Lower lobe of right lung (tissue), 2 donors: ENCODE results near the gene ZFAND5. TPM values are rescaled to one million over a fixed set of nuclear protein-coding genes. Genes with fewer than 3 reads are reported as not detected.

Source experiments
- ATAC-seq, 2 donors: fragments of 200-7000 bp; cut with Tn5 transposase; one replicate each; pipeline ENCODE4 v1.9.1; 2020 to 2022; ENCODE audit warnings: mild to moderate bottlenecking in 2 of 2, moderate library complexity in 2 of 2
- DNase-seq: peaks from one replicate; pipeline ENCODE4 v3.0.0-alpha.2; 2020
- H3K27ac ChIP-seq: fragments of 200-600 bp; one replicate; pipeline ENCODE4 v1.8.0; 2022
- H3K27me3 ChIP-seq: fragments of 200-600 bp; one replicate; pipeline ENCODE4 v1.8.0; 2022; ENCODE audit warnings: low read depth
- H3K36me3 ChIP-seq: fragments of 200-600 bp; one replicate; pipeline ENCODE4 v1.8.0; 2022; ENCODE audit warnings: mild to moderate bottlenecking
- H3K4me1 ChIP-seq: fragments of 200-600 bp; one replicate; pipeline ENCODE4 v1.8.0; 2022
- H3K4me3 ChIP-seq: fragments of 200-600 bp; one replicate; pipeline ENCODE4 v1.8.0; 2022; ENCODE audit warnings: mild to moderate bottlenecking
- H3K9me3 ChIP-seq: fragments of 200-600 bp; one replicate; pipeline ENCODE4 v1.8.0; 2022
- intact Hi-C: fragments of 100-400 bp; cut with DNase I; formaldehyde crosslinking; loops from one replicate; pipeline ENCODE4 v1.11.0; 2022
- total RNA-seq: library from RNA; stranded (reverse); fragmentation: NEBNext Ultra II Directional; extraction: Animal tissue kit (Norgen Biotek cat#: 25700); gene quantifications from one replicate; pipeline ENCODE4 v1.2.1, GENCODE V29; 2021
- TF ChIP-seq, protein P1 (sequence below): fragments of 200-600 bp; IDR thresholded peaks from one replicate; pipeline ENCODE4 v1.8.0; 2022; ENCODE audit warnings: antibody characterized with exemption, mild to moderate bottlenecking
- donor health status: DM: no; HTN: yes; CAD: no; lungs with severe emphysema.

The ZFAND5 gene
- total RNA-seq, 1 donor from 2014 or later: 206 TPM

- intact Hi-C loops: no loop called here
- peaks cover 5% of the 10 kb centered on the region for H3K36me3 ChIP-seq
- DNase-seq (no peak), ATAC-seq (no peak)
- no peak overlapping the region for H3K4me3 ChIP-seq
- H3K27ac ChIP-seq: no peak overlapping the region
- H3K4me1 ChIP-seq: no peaks in the 10 kb centered on the region
- no peaks in the 10 kb centered on the region for H3K9me3 ChIP-seq
- TF ChIP-seq, protein P1, sequence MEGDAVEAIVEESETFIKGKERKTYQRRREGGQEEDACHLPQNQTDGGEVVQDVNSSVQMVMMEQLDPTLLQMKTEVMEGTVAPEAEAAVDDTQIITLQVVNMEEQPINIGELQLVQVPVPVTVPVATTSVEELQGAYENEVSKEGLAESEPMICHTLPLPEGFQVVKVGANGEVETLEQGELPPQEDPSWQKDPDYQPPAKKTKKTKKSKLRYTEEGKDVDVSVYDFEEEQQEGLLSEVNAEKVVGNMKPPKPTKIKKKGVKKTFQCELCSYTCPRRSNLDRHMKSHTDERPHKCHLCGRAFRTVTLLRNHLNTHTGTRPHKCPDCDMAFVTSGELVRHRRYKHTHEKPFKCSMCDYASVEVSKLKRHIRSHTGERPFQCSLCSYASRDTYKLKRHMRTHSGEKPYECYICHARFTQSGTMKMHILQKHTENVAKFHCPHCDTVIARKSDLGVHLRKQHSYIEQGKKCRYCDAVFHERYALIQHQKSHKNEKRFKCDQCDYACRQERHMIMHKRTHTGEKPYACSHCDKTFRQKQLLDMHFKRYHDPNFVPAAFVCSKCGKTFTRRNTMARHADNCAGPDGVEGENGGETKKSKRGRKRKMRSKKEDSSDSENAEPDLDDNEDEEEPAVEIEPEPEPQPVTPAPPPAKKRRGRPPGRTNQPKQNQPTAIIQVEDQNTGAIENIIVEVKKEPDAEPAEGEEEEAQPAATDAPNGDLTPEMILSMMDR: no peak
- no peaks in the 10 kb centered on the region for H3K27me3 ChIP-seq
Measured at GRCh38 chr9:72334658-72335337, 30.2 kb downstream of the ZFAND5 start.

DNA sequence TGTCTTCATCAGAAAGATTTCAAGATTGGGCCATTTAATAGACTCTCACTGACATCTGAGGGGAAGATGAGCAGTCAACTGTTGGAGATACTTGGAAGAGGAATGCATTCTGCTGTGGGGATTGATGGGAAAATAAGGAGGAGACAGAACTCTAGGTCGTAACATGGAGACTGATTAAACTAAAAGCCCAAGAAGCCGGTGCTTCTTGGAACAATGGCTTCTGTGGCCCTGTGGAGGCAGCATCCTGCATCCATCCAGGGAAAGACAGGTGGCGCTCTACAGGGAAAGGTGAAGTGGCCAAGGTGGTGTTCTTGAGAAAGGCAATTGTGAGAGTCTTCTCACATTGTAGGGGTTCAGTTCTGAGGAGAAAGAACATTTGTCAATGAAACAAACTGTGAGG lies 31.3 kb downstream of the ZFAND5 start:
- no peak overlapping the region for H3K27ac ChIP-seq
- no peak for ATAC-seq
- no peaks in the 10 kb centered on the region for H3K4me1 ChIP-seq
- TF ChIP-seq, protein P1: no peak
- H3K36me3 ChIP-seq: no peaks in the 10 kb centered on the region
- no peaks in the 10 kb centered on the region for H3K9me3 ChIP-seq
- H3K4me3 ChIP-seq: no peak overlapping the region
- intact Hi-C loops: no loop called here
- H3K27me3 ChIP-seq: no peaks in the 10 kb centered on the region
- DNase-seq: no peak

- Histone ChIP-seq H3K36me3 (no peaks in the 10 kb centered on the region), H3K27me3 (no peaks in the 10 kb centered on the region), H3K4me3 (no peak overlapping the region), H3K4me1 (no peaks in the 10 kb centered on the region), H3K27ac (no peak overlapping the region), H3K9me3 (no peaks in the 10 kb centered on the region)
- no peak for DNase-seq
- no peak for ATAC-seq
- intact Hi-C loops: no loop called here
- TF ChIP-seq, protein P1: no peak
Measured at GRCh38 chr9:72333197-72333596, 31.8 kb downstream of the ZFAND5 start.

DNA sequence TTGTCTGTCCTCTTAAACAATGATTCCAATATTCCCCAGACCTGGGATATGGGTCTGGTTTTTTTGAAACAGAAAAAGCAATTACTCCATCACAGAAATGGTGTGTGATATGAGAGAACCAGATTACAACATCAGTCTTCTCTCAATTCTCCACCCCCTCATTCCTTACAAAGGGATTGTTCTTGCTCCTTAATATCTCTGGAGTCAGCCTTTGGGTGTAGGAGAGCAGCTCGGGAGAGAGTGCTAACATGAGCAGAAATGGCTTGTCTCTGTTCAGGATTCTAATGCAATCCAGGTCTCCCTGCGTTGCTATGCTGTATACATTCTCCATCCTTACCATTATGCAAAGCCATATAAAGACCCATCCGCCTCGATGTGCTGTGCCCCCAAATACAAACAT lies 32.7 kb downstream of the ZFAND5 start:
- TF ChIP-seq, protein P1: no peak
- intact Hi-C loops: no loop called here
- Histone ChIP-seq H3K27me3 (no peaks in the 10 kb centered on the region), H3K4me3 (no peak overlapping the region), H3K4me1 (no peaks in the 10 kb centered on the region), H3K9me3 (no peaks in the 10 kb centered on the region), H3K36me3 (no peaks in the 10 kb centered on the region), H3K27ac (no peak overlapping the region)
- DNase-seq (no peak), ATAC-seq (no peak)

DNA sequence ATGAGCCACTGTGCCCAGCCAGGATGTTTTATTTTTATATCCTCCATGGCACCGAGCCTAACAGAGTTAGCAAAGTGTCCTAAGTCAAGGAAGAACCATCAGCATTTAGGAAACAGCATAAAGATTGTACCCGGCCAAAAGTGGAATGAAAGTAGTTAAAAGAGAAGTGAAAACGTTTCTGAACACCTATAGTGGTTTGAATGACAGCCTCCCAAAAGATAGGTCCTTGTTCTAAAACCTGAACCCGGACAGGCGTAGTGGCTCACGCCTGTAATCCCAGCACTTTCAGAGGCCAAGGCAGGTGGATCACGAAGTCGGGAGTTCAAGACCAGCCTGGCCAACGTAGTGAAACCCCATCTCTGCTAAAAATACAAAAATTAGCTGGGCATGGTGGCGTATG lies 37.4 kb downstream of the ZFAND5 start:
- TF ChIP-seq, protein P1: no peak
- no peak for ATAC-seq
- intact Hi-C loops: no loop called here

More for the DNA sequence above, 37.4 kb downstream of the ZFAND5 start:
- H3K4me1 ChIP-seq: peaks cover 3% of the 10 kb centered on the region
- no peaks in the 10 kb centered on the region for H3K9me3 ChIP-seq
- no peak for DNase-seq
- no peak overlapping the region for H3K4me3 ChIP-seq
- H3K27ac ChIP-seq: no peak overlapping the region
- H3K27me3 ChIP-seq: no peaks in the 10 kb centered on the region
- H3K36me3 ChIP-seq: no peaks in the 10 kb centered on the region
